HG03432 (cell line): ENCODE data around the gene OR52D1.

Source experiments
- ATAC-seq: cut with Tn5 transposase; IDR thresholded peaks from one replicate; pipeline ENCODE4 v1.9.1; 2021; ENCODE audit warnings: mild to moderate bottlenecking, moderate library complexity; ENCODE audit not compliant: unreplicated experiment

OR52D1 gene

GRCh38 chr11:5509803-5510202, 21.3 kb downstream of the OR52D1 start, which contains the start of gene UBQLN3:
Gene UBQLN3, minus strand, starts transcription at chr11:5509957. Its CDS starts 399 bp downstream, at chr11:5509558.
- no peak for ATAC-seq

- no peak for ATAC-seq
Observed at GRCh38 chr11:5514841-5515240, 26.4 kb downstream of the OR52D1 start.

- ATAC-seq: no peak
Observed at GRCh38 chr11:5516599-5516998, 28.1 kb downstream of the OR52D1 start, which contains the start of gene UBQLNL. Gene UBQLNL, minus strand, starts transcription at chr11:5516699. Its CDS starts 258 bp downstream, at chr11:5516441.

GRCh38 chr11:5521540-5521939, 33.1 kb downstream of the OR52D1 start:
- no peak for ATAC-seq

GRCh38 chr11:5522308-5522707, 33.8 kb downstream of the OR52D1 start:
- ATAC-seq: no peak

- no peak for ATAC-seq
Observed at GRCh38 chr11:5524756-5525155, 36.3 kb downstream of the OR52D1 start.

- ATAC-seq: no peak
Observed at GRCh38 chr11:5527716-5528115, 39.2 kb downstream of the OR52D1 start.

- ATAC-seq: no peak
Observed at GRCh38 chr11:5528495-5528894, 40.0 kb downstream of the OR52D1 start.

GRCh38 chr11:5531053-5531831, 42.8 kb downstream of the OR52D1 start:
- ATAC-seq: no peak

GRCh38 chr11:5534046-5534445, 45.6 kb downstream of the OR52D1 start:
- ATAC-seq: no peak

GRCh38 chr11:5536482-5536881, 48.0 kb downstream of the OR52D1 start:
- ATAC-seq: no peak
